SJSA1 (cell line): ENCODE data around the gene SMOC1. TPM values are rescaled to one million over a fixed set of nuclear protein-coding genes. Genes with fewer than 3 reads are reported as not detected.

Source experiments
- DNase-seq, 2 experiments: peaks; one replicate each; pipeline ENCODE4 v3.0.0-alpha.2; 2015 to 2020; ENCODE audit warnings: low spot score in 2 of 2, low read depth in 1 of 2
- H3K27ac ChIP-seq: fragments of 250-450 bp; sonication (Bioruptor Pico); 2 replicates; pipeline ENCODE4 v1.5.1; 2020; ENCODE audit warnings: mild to moderate bottlenecking, moderate library complexity
- H3K27me3 ChIP-seq: fragments of 250-450 bp; sonication (Bioruptor Pico); replicated peaks from 2 replicates; pipeline ENCODE4 v1.5.1; 2020; ENCODE audit warnings: mild to moderate bottlenecking, moderate library complexity
- H3K36me3 ChIP-seq: fragments of 250-450 bp; sonication (Bioruptor Pico); 2 replicates; pipeline ENCODE4 v1.5.1; 2020; ENCODE audit warnings: mild to moderate bottlenecking
- H3K4me1 ChIP-seq: fragments of 250-450 bp; sonication (Bioruptor Pico); replicated peaks from 2 replicates; pipeline ENCODE4 v1.6.1; 2021; ENCODE audit warnings: mild to moderate bottlenecking
- H3K4me3 ChIP-seq: fragments of 250-450 bp; sonication (Bioruptor Pico); 2 replicates; pipeline ENCODE4 v1.5.1; 2020; ENCODE audit warnings: mild to moderate bottlenecking
- H3K9me3 ChIP-seq: fragments of 250-450 bp; sonication (Bioruptor Pico); replicated peaks from 2 replicates; pipeline ENCODE4 v1.5.1; 2020; ENCODE audit warnings: mild to moderate bottlenecking
- total RNA-seq: library from RNA; depleted of rRNA; stranded (reverse); fragments of >200 nt; shearing (Covaris generic); gene quantifications from 2 replicates; pipeline ENCODE4 v1.2.3, GENCODE V29; 2014

SMOC1 gene
- total RNA-seq, 1 experiment from 2014 or later: not detected

DNA sequence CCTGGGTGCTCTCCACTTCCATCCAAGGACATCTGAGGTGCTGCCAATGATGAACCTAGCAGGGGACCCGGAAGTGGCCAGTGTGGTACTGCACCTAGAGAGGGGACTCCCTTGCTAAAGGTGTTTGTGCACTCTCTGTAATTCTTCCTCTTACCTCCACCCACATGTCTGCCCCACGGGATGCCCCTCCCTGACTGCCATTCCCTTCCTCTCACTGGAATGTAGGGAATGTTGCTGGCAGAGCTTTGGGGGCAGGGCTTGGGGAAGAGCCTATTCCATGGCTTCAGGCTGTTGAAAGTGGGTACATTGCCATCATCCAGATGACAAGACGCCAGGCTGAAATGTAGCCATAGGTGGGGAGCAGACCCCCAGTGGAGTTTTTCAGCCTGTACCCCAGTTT is 153.2 kb downstream of the SMOC1 start:
- Histone ChIP-seq H3K36me3 (no peaks in the 10 kb centered on the region), H3K4me3 (no peak overlapping the region), H3K9me3 (no peaks in the 10 kb centered on the region), H3K27me3 (no peaks in the 10 kb centered on the region), H3K4me1 (no peaks in the 10 kb centered on the region; the same call in 1 of the 2 replicates), H3K27ac (no peak overlapping the region)
- no peak for DNase-seq

DNA sequence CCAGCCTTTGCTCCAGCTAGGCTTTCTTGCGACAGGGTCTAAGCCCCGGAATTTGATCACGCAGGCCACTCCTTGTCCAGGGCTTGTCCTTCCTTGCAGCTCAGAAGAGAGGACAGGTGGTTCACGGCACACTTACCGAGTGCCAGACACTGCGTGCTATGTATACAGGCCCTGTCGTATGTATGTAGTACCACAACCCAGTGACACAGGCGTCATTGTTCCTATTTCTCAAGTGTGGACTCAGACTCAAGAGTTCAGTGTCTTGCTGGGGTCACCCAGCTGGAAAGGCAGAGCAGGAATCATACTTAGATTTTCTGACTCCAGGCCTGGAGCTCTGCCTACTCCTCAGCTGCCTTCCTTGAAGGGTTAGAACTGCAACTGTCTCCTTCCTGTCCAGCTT is 153.9 kb downstream of the SMOC1 start:
- no peak for DNase-seq
- Histone ChIP-seq H3K4me3 (no peak overlapping the region), H3K4me1 (no peaks in the 10 kb centered on the region; the same call in 1 of the 2 replicates), H3K27ac (no peak overlapping the region), H3K36me3 (no peaks in the 10 kb centered on the region), H3K9me3 (no peaks in the 10 kb centered on the region), H3K27me3 (no peaks in the 10 kb centered on the region)

DNA sequence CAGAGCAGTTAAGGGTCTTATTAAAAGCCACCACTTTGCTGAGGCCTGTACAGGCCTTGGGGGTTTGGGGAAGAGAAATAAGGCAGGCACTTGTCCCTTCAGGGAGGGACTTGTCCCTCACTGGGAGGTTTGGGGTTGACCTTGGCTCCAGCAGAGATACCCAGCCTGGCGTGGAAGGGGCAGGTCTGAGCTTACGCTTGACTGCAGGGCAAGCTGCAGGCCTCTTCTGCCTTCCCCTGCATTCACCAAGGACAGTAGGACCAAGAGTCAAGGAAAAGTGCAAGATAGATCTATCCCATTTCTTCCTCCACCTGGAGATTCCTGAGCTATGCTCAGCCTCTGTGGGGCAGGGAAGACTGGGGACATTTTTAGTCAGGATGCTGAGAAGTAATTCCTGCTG is 154.3 kb downstream of the SMOC1 start:
- Histone ChIP-seq H3K27me3 (no peaks in the 10 kb centered on the region), H3K9me3 (no peaks in the 10 kb centered on the region), H3K36me3 (no peaks in the 10 kb centered on the region), H3K4me3 (no peak overlapping the region), H3K27ac (no peak overlapping the region), H3K4me1 (no peaks in the 10 kb centered on the region; the same call in 1 of the 2 replicates)
- no peak for DNase-seq

DNA sequence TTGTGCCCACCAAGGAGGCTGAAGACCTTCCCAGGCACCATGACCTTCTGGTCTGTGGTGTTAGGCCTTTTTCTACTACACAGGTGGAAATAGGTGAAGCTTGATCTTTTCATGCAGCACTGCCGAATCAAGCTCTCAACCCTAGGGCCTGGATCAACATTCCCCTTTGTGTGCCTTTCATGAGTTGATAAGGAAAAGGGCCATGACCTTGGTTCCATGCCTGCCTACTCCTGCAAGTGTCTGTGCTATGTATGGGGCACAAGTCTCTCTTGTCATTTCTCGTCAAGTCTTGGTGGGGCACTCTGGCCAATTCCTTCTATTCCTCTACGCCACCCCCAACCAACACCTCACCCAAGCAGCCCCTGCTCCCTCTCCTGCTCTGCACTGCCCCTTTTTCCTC is 155.0 kb downstream of the SMOC1 start:
- H3K27ac ChIP-seq: no peak overlapping the region

DNA sequence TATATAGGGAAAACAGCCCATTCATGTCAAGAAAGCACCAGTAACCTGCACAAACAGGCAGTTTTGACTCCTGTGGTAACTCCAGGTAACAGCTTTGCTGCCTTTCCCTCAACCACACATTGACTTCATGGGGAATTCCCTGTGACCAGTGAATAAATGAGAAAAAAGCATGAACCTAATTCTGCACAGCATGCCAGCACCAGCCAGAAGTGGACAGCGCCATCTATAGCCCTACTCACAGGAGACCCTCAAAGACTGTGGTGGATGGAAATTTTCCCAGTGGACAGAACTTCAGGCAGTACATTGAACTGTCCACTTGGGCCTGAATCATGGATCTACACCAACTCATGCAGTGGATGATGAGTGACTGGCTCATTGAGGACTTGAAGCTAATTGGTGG is 157.4 kb downstream of the SMOC1 start:
- Histone ChIP-seq H3K36me3 (no peaks in the 10 kb centered on the region), H3K27ac (no peak overlapping the region), H3K4me1 (no peaks in the 10 kb centered on the region; the same call in 1 of the 2 replicates), H3K9me3 (no peaks in the 10 kb centered on the region), H3K27me3 (no peaks in the 10 kb centered on the region), H3K4me3 (no peak overlapping the region)
- no peak for DNase-seq

More for the DNA sequence above, 155.0 kb downstream of the SMOC1 start:
- H3K27me3 ChIP-seq: no peaks in the 10 kb centered on the region
- DNase-seq: no peak
- H3K4me3 ChIP-seq: no peak overlapping the region
- H3K9me3 ChIP-seq: no peaks in the 10 kb centered on the region
- H3K4me1 ChIP-seq: no peaks in the 10 kb centered on the region; the same call in 1 of the 2 replicates
- no peaks in the 10 kb centered on the region for H3K36me3 ChIP-seq

DNA sequence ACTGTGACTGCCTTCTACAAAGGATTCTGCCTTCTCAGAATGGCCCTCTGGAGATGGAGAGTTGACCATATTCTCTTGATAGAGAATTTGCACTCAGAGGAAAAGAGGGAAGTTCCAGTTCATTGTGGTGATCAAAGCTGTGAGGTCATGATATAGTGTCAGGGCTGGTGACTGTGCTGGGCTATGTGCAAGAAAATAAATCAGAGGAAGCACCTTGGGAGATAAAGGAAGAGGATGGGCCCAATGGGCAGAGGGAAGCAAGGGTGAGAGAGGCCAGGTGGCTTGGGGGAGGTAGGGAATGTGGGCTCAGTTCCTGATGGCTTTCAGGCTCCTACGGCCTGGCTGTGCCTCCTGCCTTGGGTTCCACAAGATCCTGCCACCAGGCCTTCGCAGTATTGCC is 163.8 kb downstream of the SMOC1 start:
- no peak for DNase-seq
- H3K9me3 ChIP-seq: no peaks in the 10 kb centered on the region
- H3K4me3 ChIP-seq: no peak overlapping the region
- H3K27me3 ChIP-seq: no peaks in the 10 kb centered on the region
- H3K36me3 ChIP-seq: no peaks in the 10 kb centered on the region
- no peak overlapping the region for H3K27ac ChIP-seq
- no peaks in the 10 kb centered on the region for H3K4me1 ChIP-seq

DNA sequence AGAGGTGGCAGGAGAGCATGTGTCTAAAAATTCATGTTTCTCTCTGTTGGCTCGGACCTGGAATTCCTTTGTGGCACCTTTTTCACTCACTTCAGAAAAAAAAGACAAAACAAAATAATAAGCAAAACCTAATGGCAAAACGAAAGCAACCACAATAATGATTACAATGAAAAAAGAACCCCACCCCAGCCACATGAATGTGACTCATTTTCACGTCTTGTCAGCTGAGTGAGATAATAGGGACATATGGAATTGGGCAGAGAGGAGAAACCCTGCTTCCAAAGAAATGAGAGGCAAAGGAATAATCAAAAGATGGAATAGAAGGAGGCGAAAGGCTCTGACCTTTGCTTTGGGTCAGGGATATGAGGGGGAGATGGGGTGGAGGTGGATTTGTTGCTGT is 166.1 kb downstream of the SMOC1 start:
- Histone ChIP-seq H3K27me3 (no peaks in the 10 kb centered on the region), H3K4me3 (no peak overlapping the region), H3K27ac (no peak overlapping the region), H3K4me1 (no peaks in the 10 kb centered on the region), H3K36me3 (no peaks in the 10 kb centered on the region), H3K9me3 (no peaks in the 10 kb centered on the region)
- DNase-seq: no peak

DNA sequence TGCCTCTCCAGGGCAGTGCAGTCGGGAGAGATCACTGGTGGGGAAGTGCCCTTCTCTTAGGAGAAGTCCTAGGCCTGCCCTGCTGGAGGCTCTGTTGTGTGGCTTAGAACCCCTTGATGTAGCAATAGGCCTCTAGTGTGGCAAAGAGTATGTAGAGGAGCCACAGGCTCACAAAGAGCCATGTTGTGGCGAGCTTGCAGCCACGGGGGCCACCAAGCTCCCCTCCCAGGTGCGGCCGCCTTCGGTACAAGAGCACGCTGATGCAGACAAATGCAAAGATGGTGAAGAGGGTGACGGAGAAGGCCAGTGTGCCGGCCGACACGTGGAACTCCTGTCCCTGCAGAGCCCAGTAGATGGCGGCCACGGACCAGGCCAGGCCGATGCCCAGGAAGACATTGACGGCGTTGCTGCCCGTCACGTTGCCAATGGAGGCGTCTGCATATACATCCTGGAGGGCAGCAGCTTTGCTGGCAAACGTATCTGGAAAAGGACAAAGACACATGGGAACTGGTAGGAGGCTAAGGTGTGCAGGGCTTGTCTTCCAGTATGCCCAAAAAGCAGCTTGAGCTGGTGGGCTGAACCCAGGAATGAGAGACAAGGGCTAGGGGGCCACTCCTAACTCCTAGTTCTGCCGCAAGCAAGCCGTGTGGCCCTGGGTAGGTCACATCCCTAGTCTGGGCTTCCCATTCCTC is 166.8 kb downstream of the SMOC1 start:
- no peak overlapping the region for H3K4me3 ChIP-seq
- no peaks in the 10 kb centered on the region for H3K27me3 ChIP-seq
- no peak overlapping the region for H3K27ac ChIP-seq
- no peaks in the 10 kb centered on the region for H3K9me3 ChIP-seq
- peak; percentile 26 to 56 for DNase-seq
- H3K4me1 ChIP-seq: no peaks in the 10 kb centered on the region
- H3K36me3 ChIP-seq: no peaks in the 10 kb centered on the region

DNA sequence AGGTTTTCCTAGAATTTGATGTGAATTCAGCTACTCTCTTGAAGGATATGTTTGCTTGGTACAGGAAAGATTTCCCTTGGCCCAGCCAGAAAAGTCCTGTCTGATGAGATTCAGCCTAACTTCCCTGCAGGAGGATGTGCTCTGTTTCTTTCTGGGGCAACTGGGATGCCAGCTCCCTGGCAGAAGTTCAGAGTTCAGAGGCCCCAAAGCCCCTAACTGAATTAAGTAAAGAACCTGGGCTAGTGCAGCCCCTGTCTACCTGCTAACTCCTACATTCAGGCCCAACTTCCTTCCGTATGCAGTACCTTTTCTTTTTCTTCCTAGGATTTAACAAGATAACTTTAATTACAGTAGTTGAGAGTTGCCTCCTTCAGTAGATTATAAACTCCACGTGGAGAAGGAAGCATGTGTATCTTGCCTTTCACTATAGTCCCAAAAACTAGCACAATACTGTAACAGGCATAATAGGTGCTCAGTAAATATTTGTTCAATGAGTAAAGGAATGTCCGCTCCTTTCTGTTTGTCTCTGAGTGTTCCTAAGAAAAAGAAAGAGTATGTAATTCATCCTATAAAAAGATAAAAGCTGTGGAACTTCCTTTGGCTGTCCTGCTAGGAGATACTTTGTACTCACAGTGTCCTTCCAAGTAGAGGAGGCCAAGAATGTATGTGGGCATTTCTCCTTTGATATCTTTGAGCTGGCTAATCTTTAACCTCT is 168.5 kb downstream of the SMOC1 start:
- Histone ChIP-seq H3K27ac (no peak overlapping the region), H3K4me3 (no peak overlapping the region), H3K4me1 (no peaks in the 10 kb centered on the region), H3K27me3 (no peaks in the 10 kb centered on the region), H3K9me3 (no peaks in the 10 kb centered on the region), H3K36me3 (no peaks in the 10 kb centered on the region)
- DNase-seq: no peak

DNA sequence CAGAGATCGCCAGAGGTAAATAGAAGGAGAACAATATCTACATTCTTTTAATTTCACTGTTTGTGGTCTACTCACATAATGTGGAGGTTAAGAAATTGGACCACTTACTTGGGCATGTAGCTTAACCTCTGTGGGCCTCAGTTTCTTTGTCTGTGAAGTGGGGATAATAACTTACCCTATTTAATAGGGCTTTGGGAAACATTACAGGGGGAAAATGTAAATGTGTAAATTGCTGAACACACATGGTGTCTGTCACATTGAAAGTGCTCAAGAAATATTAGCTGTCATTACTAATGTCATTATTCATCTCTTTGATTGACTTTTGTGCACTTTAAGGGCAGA is 169.1 kb downstream of the SMOC1 start:
- no peaks in the 10 kb centered on the region for H3K36me3 ChIP-seq
- no peak overlapping the region for H3K27ac ChIP-seq
- H3K27me3 ChIP-seq: no peaks in the 10 kb centered on the region
- H3K4me1 ChIP-seq: no peaks in the 10 kb centered on the region
- no peak for DNase-seq
- no peaks in the 10 kb centered on the region for H3K9me3 ChIP-seq
- H3K4me3 ChIP-seq: no peak overlapping the region

DNA sequence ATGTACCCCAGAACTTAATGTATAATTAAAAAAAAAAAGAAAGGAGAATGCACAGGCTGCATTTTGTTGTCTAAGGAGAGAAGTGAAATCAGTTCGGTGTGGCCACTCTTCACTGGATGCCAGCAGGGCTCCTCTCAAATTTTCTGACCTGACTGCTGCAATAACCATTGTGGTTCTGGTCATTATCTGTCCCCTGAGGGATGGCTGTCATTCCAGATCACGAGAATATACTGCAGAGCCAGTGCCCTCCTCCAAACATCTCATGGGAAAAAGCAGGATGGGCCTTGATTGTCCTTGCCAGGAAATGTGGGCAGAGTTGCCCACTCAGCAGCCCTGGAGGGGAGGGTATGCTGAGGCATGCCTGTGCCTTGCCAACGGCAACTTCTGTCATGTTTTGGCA is 170.4 kb downstream of the SMOC1 start:
- no peaks in the 10 kb centered on the region for H3K27me3 ChIP-seq
- H3K36me3 ChIP-seq: no peaks in the 10 kb centered on the region
- no peak overlapping the region for H3K27ac ChIP-seq
- no peaks in the 10 kb centered on the region for H3K4me1 ChIP-seq
- no peak overlapping the region for H3K4me3 ChIP-seq
- no peak for DNase-seq
- H3K9me3 ChIP-seq: no peaks in the 10 kb centered on the region

DNA sequence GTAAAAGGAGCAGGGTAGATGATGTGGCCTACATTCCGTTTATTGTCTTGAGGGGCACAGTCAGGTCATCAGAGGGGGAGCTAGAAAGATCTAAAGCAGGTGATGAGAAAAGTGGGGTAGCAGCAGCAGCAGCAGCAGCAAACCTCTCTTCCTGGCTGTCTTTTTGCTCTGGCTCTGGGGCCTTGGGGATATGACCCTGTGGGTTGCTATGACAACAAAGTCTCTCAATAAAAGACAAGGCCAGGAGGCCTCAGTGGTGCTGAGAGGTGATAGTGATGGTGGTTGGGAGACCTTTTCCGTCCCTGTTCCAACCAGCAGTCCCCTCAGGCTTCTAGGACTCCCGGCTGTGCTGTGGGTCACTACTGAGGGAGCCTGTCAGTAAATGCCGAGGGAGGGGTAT is 170.9 kb downstream of the SMOC1 start:
- Histone ChIP-seq H3K27me3 (no peaks in the 10 kb centered on the region), H3K4me1 (no peaks in the 10 kb centered on the region), H3K36me3 (no peaks in the 10 kb centered on the region), H3K9me3 (no peaks in the 10 kb centered on the region), H3K4me3 (no peak overlapping the region), H3K27ac (no peak overlapping the region)
- DNase-seq: no peak

DNA sequence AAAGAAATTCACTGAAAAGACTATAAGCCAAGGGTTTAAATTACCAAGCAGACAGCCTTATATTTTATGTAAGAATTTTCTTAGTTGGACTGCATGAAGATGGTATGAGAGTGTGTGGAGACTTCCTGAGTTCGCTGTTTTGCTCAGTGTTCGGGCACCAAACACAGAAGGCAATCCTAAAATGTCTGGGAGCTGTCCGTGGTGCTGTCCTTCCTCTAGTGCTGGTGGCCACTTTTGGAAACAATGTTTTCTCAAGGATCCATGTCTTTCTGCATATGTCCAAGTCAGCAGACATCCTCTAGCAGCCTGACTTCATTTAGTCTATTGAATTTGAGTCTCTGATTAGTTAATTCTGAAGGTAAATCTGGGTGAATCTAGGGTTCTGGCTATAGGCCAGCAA is 173.8 kb downstream of the SMOC1 start:
- Histone ChIP-seq H3K27ac (no peak overlapping the region), H3K4me1 (no peaks in the 10 kb centered on the region), H3K36me3 (no peaks in the 10 kb centered on the region), H3K4me3 (no peak overlapping the region), H3K27me3 (no peaks in the 10 kb centered on the region), H3K9me3 (no peaks in the 10 kb centered on the region)
- DNase-seq: no peak

DNA sequence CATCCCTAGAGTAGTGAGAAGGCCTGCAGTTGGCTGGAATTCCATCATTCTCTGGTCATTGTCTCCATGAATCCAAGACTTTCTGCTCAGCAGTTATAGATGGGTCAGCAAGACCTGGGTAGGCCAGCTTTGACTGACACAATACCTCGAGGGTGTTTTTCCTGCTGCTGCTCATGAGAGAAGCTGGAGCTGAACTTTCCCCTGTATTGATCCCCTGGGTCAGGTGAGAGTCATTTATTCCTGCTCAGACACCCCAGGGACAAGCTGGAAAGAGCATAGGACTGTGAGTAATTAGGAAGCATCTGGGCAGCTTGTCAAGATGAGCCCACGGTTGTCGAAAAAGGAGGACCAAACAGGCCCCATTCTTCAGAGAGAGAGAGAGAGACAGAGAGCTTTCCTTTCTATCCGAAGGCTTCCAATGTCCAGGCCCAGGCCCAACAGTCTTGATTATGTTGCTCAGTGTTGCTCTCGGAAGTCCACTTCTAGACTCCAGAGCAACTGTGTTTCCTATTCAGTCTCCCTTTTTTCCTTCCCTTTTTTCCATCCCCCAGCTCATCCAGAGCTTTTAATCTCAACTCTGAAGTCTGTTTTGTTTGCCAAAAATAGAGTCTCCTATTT is 178.4 kb downstream of the SMOC1 start:
- Histone ChIP-seq H3K36me3 (no peaks in the 10 kb centered on the region), H3K4me3 (no peak overlapping the region), H3K27me3 (no peaks in the 10 kb centered on the region), H3K27ac (no peak overlapping the region), H3K9me3 (no peaks in the 10 kb centered on the region), H3K4me1 (peaks cover 4% of the 10 kb centered on the region; the same call in 1 of the 2 replicates)
- no peak for DNase-seq
